Smooth muscle cell (in vitro differentiated cells): ENCODE results near the gene BIRC7. TPM values are rescaled to one million over a fixed set of nuclear protein-coding genes. Genes with fewer than 3 reads are reported as not detected.

Source experiments
- DNase-seq: peaks from one replicate; lab custom pipeline; 2025; ENCODE audit not compliant: unreplicated experiment; lab: John Stamatoyannopoulos, UW
- H2AFZ ChIP-seq: fragments of 200-600 bp; sonication (generic); 2 replicates; pipeline ENCODE4 v1.6.0; 2016; ENCODE audit warnings: antibody characterized with exemption, low read depth, mild to moderate bottlenecking
- H3F3A ChIP-seq: fragments of 200-600 bp; sonication (generic); 2 replicates; pipeline ENCODE4 v1.6.0; 2017; ENCODE audit warnings: antibody characterized with exemption, low read depth
- H3K27ac ChIP-seq: fragments of 200-600 bp; sonication (generic); 2 replicates; pipeline ENCODE4 v1.5.1; 2016; ENCODE audit warnings: low read depth, mild to moderate bottlenecking
- H3K27me3 ChIP-seq: fragments of 200-600 bp; sonication (generic); 2 replicates; pipeline ENCODE4 v1.6.1; 2016; ENCODE audit warnings: low read depth, mild to moderate bottlenecking
- H3K36me3 ChIP-seq: fragments of 200-600 bp; sonication (generic); 2 replicates; pipeline ENCODE4 v1.5.1; 2016; ENCODE audit warnings: low read depth
- H3K4me1 ChIP-seq: fragments of 200-600 bp; sonication (generic); 2 replicates; pipeline ENCODE4 v1.5.1; 2016; ENCODE audit warnings: low read depth
- H3K4me2 ChIP-seq: fragments of 200-600 bp; sonication (generic); 2 replicates; pipeline ENCODE4 v1.6.0; 2016; ENCODE audit warnings: mild to moderate bottlenecking
- H3K4me3 ChIP-seq: fragments of 200-600 bp; sonication (generic); 2 replicates; pipeline ENCODE4 v1.5.1; 2016; ENCODE audit warnings: mild to moderate bottlenecking
- H3K79me2 ChIP-seq: fragments of 200-600 bp; sonication (generic); 2 replicates; pipeline ENCODE4 v1.6.0; 2016; ENCODE audit warnings: low read depth, mild to moderate bottlenecking
- H3K9ac ChIP-seq: fragments of 200-600 bp; sonication (generic); 2 replicates; pipeline ENCODE4 v1.6.0; 2016; ENCODE audit warnings: low read depth
- H3K9me3 ChIP-seq: fragments of 200-600 bp; sonication (generic); replicated peaks from 2 replicates; pipeline ENCODE4 v1.5.1; 2016; ENCODE audit warnings: low read depth
- H4K20me1 ChIP-seq: fragments of 200-600 bp; sonication (generic); 2 replicates; pipeline ENCODE4 v1.6.0; 2016; ENCODE audit warnings: low read depth
- WGBS: methylation state at CpG from one replicate; pipeline ENCODE4 v1.1.7; 2016; ENCODE audit warnings: low lambda C conversion rate; 5-methylcytosine and 5-hydroxymethylcytosine counted together
- polyA plus RNA-seq: library from polyadenylated mRNA; unstranded; fragments of >200 nt; fragmentation: Nextera tagmentation; extraction: Ambion mirVana; gene quantifications from 2 replicates; pipeline ENCODE4 v1.2.1, GENCODE V29; 2016
- total RNA-seq: library from RNA; depleted of rRNA; stranded (reverse); fragments of >200 nt; gene quantifications from 2 replicates; pipeline ENCODE4 v1.2.3, GENCODE V29; 2014
- TF ChIP-seq, protein P1 (sequence below): fragments of 200-600 bp; sonication (generic); IDR thresholded peaks from 2 replicates; pipeline ENCODE4 v1.5.1; 2017; ENCODE audit warnings: borderline replicate concordance, mild to moderate bottlenecking, antibody characterized with exemption; ENCODE audit not compliant: insufficient read depth, poor library complexity, severe bottlenecking

The BIRC7 gene
- total and polyA plus RNA-seq, 2 experiments from 2014 or later: 5.8 to 10.9 TPM

GRCh38 chr20:63265891-63266515 lies 30.3 kb downstream of the BIRC7 start:
- H3F3A ChIP-seq: peaks cover 4% of the 10 kb centered on the region
- no peaks in the 10 kb centered on the region for H3K27me3 ChIP-seq
- no peak overlapping the region for H2AFZ ChIP-seq
- no peaks in the 10 kb centered on the region for H3K36me3 ChIP-seq
- no peaks in the 10 kb centered on the region for H4K20me1 ChIP-seq
- no peak overlapping the region for H3K27ac ChIP-seq
- H3K4me1 ChIP-seq: peaks cover 15% of the 10 kb centered on the region
- H3K9ac ChIP-seq: no peak overlapping the region
- WGBS: 87% methylated on average over 12 of the region's 12 CpGs
- H3K4me3 ChIP-seq: no peak overlapping the region
- H3K9me3 ChIP-seq: no peaks in the 10 kb centered on the region
- no peak overlapping the region for H3K4me2 ChIP-seq
- no peaks in the 10 kb centered on the region for H3K79me2 ChIP-seq
- DNase-seq: no peak
- TF ChIP-seq, protein P1, sequence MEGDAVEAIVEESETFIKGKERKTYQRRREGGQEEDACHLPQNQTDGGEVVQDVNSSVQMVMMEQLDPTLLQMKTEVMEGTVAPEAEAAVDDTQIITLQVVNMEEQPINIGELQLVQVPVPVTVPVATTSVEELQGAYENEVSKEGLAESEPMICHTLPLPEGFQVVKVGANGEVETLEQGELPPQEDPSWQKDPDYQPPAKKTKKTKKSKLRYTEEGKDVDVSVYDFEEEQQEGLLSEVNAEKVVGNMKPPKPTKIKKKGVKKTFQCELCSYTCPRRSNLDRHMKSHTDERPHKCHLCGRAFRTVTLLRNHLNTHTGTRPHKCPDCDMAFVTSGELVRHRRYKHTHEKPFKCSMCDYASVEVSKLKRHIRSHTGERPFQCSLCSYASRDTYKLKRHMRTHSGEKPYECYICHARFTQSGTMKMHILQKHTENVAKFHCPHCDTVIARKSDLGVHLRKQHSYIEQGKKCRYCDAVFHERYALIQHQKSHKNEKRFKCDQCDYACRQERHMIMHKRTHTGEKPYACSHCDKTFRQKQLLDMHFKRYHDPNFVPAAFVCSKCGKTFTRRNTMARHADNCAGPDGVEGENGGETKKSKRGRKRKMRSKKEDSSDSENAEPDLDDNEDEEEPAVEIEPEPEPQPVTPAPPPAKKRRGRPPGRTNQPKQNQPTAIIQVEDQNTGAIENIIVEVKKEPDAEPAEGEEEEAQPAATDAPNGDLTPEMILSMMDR: no peak

DNA sequence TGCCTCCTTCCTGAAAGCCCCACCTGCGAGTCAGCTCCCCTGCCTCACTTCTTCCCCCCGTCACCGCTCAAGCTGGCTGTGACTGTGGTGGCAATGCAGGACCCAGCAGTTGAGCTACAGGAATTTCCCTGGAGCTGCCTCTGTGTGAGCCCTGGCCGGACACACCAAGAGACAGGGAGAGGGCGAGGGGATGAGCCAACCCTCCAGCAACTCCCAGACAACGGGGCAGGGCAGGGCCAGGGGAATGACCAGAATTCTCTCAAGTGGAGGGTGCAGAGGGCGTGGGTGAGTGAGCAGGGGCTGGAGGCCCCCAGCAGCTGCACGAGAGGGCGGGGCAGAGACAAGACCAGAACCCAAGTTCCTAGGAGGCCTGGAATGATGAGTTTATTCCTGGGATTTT lies 32.0 kb downstream of the BIRC7 start:
- 45% methylated on average over 9 of the region's 9 CpGs for WGBS
- Histone ChIP-seq H3F3A (peaks cover 4% of the 10 kb centered on the region), H2AFZ (no peak overlapping the region), H3K36me3 (no peaks in the 10 kb centered on the region), H4K20me1 (no peaks in the 10 kb centered on the region), H3K9ac (no peak overlapping the region), H3K79me2 (peaks cover 13% of the 10 kb centered on the region), H3K4me3 (no peak overlapping the region), H3K4me2 (peak overlapping the region; percentile 48), H3K9me3 (no peaks in the 10 kb centered on the region), H3K4me1 (peaks cover 9% of the 10 kb centered on the region), H3K27ac (peak overlapping the region; percentile 34), H3K27me3 (no peaks in the 10 kb centered on the region)
- TF ChIP-seq, protein P1: no peak
- no peak for DNase-seq

GRCh38 chr20:63268256-63268655 lies 32.6 kb downstream of the BIRC7 start:
- H3K27ac ChIP-seq: peak overlapping the region; percentile 34
- H4K20me1 ChIP-seq: peaks cover 2% of the 10 kb centered on the region
- H3K4me1 ChIP-seq: peaks cover 10% of the 10 kb centered on the region
- no peak for DNase-seq
- 75% methylated on average over 7 of the region's 7 CpGs for WGBS
- no peak overlapping the region for H2AFZ ChIP-seq
- H3F3A ChIP-seq: peaks cover 6% of the 10 kb centered on the region
- no peak overlapping the region for H3K9ac ChIP-seq
- H3K36me3 ChIP-seq: no peaks in the 10 kb centered on the region
- H3K4me2 ChIP-seq: peak overlapping the region; percentile 48
- TF ChIP-seq, protein P1: no peak
- no peaks in the 10 kb centered on the region for H3K9me3 ChIP-seq
- no peaks in the 10 kb centered on the region for H3K27me3 ChIP-seq
- peaks cover 19% of the 10 kb centered on the region for H3K79me2 ChIP-seq
- no peak overlapping the region for H3K4me3 ChIP-seq
